ENCODE results near the gene PLOD2. TPM values are rescaled to one million over a fixed set of nuclear protein-coding genes. Genes with fewer than 3 reads are reported as not detected.

The PLOD2 gene
- total RNA-seq, 1 experiment from 2014 or later, result 19.3 TPM

DNA sequence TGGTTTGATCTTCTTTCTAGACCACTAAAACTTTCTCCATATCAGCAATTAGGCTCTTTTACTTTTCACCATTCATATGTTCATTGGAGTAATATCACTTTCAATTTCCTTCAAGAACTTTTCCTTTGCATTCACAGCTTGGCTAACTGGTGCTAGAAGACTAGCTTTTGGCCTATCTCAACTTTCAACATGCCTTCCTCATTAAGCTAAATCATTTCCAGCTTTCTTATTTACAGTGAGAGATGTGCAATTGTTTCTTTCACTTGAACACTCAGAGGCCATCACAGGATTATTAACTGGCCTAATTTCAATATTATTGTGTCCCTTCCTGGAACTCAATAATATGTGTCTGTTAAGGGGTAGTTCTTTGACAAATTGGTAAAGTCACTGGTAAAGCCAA is 42.8 kb upstream of the PLOD2 start:
- Histone ChIP-seq H3K79me2 (ENCODE audit: insufficient read depth, low read length) (no peaks in the 10 kb centered on the region), H3K4me1 (ENCODE audit: insufficient read depth, low read length) (no peaks in the 10 kb centered on the region), H3K23me2 (ENCODE audit: insufficient read length, low read depth, low read length, poor library complexity, severe bottlenecking) (no peaks in the 10 kb centered on the region), H4K91ac (ENCODE audit: insufficient read length, low read depth, low read length) (no peak overlapping the region), H2BK15ac (ENCODE audit: low read depth, low read length) (no peak overlapping the region), H3K4ac (ENCODE audit: low read depth, low read length) (no peak overlapping the region), H3K18ac (ENCODE audit: insufficient read length, low read depth, low read length) (no peak overlapping the region), H3K14ac (ENCODE audit: insufficient read depth, low read length) (no peak overlapping the region), H3K9ac (ENCODE audit: extremely low read depth, insufficient read length, low read length) (no peak overlapping the region), H2BK12ac (ENCODE audit: insufficient read length, low read depth, low read length) (no peak overlapping the region), H4K20me1 (ENCODE audit: control insufficient read depth, insufficient read depth, insufficient read length) (no peaks in the 10 kb centered on the region), H2AFZ (ENCODE audit: low read length) (no peak overlapping the region), H4K8ac (replicated peaks; ENCODE audit: insufficient read length, low read depth, low read length) (no peak overlapping the region), H3T11ph (ENCODE audit: low read length) (no peak overlapping the region), H3K27me3 (ENCODE audit: insufficient read depth, low read length) (no peaks in the 10 kb centered on the region), H3K79me1 (ENCODE audit: insufficient read depth, low read depth, low read length, poor library complexity, severe bottlenecking) (no peaks in the 10 kb centered on the region), H3K4me2 (ENCODE audit: insufficient read depth, insufficient read length, low read length) (no peak overlapping the region), H4K5ac (ENCODE audit: insufficient read length, low read depth, low read length) (no peak overlapping the region), H2BK5ac (ENCODE audit: insufficient read length, low read length) (no peak overlapping the region), H3K56ac (ENCODE audit: insufficient read length, low read depth, low read length) (no peak overlapping the region), H2BK120ac (ENCODE audit: low read depth, low read length, poor library complexity, severe bottlenecking) (no peak overlapping the region), H3K27ac (ENCODE audit: insufficient read length, low read depth, low read length) (no peak overlapping the region), H2BK20ac (ENCODE audit: low read depth, low read length, poor library complexity, severe bottlenecking) (no peak overlapping the region), H2AK5ac (ENCODE audit: insufficient read length, low read length) (no peak overlapping the region), H3K9me3 (ENCODE audit: control insufficient read depth, low read depth, low read length) (no peaks in the 10 kb centered on the region), H3K23ac (ENCODE audit: insufficient read length, low read depth, low read length) (no peak overlapping the region)
- H3K4me3 Mint-ChIP-seq, result no peak overlapping the region
- H3K4me1 Mint-ChIP-seq, result peaks cover 8 to 10% of the 10 kb centered on the region in 2 experiments; a peak in 3 of 4 replicates
- no peak overlapping the region; a peak in 1 of 7 replicates for H3K27ac Mint-ChIP-seq
- no peak for TF ChIP-seq CTCF (conservative IDR thresholded peaks at IDR 0.05)
- no peak for DNase-seq
- H3K36me3 Mint-ChIP-seq (ENCODE audit: insufficient read depth in 1 of 3, low read depth in 3 of 3), result no peaks in the 10 kb centered on the region
- H3K9me3 Mint-ChIP-seq, result no peaks in the 10 kb centered on the region
- H3K27me3 Mint-ChIP-seq (ENCODE audit: low read depth), result no peaks in the 10 kb centered on the region

Data from H9 (cell line).